Ovary (tissue), 3 donors: ENCODE results near the gene SMAP1.

Experiments used
- POLR2A ChIP-seq: fragments of 450-650 bp; IDR thresholded peaks from one replicate; pipeline ENCODE4 v1.6.1; 2017; ENCODE audit warnings: antibody characterized with exemption, mild to moderate bottlenecking, moderate library complexity
- TF ChIP-seq, protein P1 (sequence below), 3 donors: fragments of 450-650 bp in 2 of 3; fragments of 200-600 bp in 1 of 3; IDR thresholded peaks; one replicate each; pipeline versions ENCODE4 v1.5.1 to v1.8.0; 2016 to 2022; ENCODE audit warnings: antibody characterized with exemption in 3 of 3, mild to moderate bottlenecking in 1 of 3
- donor health status: DM: no; HTN: no; CAD: no.

DNA sequence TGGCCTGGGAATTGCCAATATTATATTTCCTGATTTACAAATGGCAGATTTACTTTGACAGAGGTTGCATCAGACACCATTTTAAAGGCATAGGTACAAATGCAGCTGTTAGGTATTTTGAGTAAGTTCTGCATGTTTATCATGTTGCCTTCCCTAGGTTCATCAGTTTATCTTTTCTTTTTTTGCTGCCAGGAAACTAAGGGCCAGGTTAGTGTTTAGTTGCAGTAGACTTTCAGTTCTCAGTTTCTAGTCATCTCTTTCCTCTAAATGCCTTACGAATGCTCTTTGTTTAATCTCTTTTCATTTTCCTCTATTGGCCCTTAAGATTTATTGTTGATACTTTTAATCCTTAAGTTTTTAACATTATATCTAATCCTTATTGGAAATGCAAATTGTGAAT, 129.9 kb downstream of the SMAP1 start:
- TF ChIP-seq, protein P1, sequence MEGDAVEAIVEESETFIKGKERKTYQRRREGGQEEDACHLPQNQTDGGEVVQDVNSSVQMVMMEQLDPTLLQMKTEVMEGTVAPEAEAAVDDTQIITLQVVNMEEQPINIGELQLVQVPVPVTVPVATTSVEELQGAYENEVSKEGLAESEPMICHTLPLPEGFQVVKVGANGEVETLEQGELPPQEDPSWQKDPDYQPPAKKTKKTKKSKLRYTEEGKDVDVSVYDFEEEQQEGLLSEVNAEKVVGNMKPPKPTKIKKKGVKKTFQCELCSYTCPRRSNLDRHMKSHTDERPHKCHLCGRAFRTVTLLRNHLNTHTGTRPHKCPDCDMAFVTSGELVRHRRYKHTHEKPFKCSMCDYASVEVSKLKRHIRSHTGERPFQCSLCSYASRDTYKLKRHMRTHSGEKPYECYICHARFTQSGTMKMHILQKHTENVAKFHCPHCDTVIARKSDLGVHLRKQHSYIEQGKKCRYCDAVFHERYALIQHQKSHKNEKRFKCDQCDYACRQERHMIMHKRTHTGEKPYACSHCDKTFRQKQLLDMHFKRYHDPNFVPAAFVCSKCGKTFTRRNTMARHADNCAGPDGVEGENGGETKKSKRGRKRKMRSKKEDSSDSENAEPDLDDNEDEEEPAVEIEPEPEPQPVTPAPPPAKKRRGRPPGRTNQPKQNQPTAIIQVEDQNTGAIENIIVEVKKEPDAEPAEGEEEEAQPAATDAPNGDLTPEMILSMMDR (IDR thresholded peaks at IDR 0.05) = no peak
- TF ChIP-seq POLR2A = no peak
